Activated naive CD4-positive, alpha-beta T cell treated with anti-CD3 and anti-CD28 coated beads for 36 hours (primary cell): ENCODE results near the gene SSR3. TPM values are rescaled to one million over a fixed set of nuclear protein-coding genes. Genes with fewer than 3 reads are reported as not detected.

Source experiments
- CTCF ChIA-PET: fragments of 350-600 bp; sonication (Branson Sonifier 250); formaldehyde crosslinking; loops from one replicate; lab custom pipeline; 2021; ENCODE audit warnings: antibody characterized with exemption; lab: Charles Lee
- DNase-seq: peaks from one replicate; pipeline ENCODE4 v3.0.0-alpha.2; 2020
- H3K27ac Mint-ChIP-seq: one replicate; pipeline ENCODE4 v1.8.0; 2021; ENCODE audit warnings: mild to moderate bottlenecking, mixed read lengths
- H3K27me3 Mint-ChIP-seq: one replicate; pipeline ENCODE4 v1.8.0; 2021; ENCODE audit warnings: low read depth, mixed read lengths
- H3K36me3 Mint-ChIP-seq: one replicate; pipeline ENCODE4 v1.8.0; 2021; ENCODE audit warnings: low read depth, mixed read lengths
- H3K4me1 Mint-ChIP-seq: one replicate; pipeline ENCODE4 v1.8.0; 2021; ENCODE audit warnings: low read depth, mixed read lengths
- H3K4me3 Mint-ChIP-seq: one replicate; pipeline ENCODE4 v1.8.0; 2021; ENCODE audit warnings: mild to moderate bottlenecking, moderate library complexity, mixed read lengths
- H3K9me3 Mint-ChIP-seq: one replicate; pipeline ENCODE4 v1.8.0; 2021; ENCODE audit warnings: mixed read lengths
- intact Hi-C: fragments of 100-400 bp; cut with micrococcal nuclease; formaldehyde crosslinking; loops from one replicate; pipeline ENCODE4 v1.15.1; 2023
- total RNA-seq, 2 experiments: library from RNA; stranded (reverse); gene quantifications; one replicate each; pipeline ENCODE4 v1.2.3, GENCODE V29; 2021

The SSR3 gene
- total RNA-seq, 2 experiments from 2014 or later = 128 to 138 TPM

- no peaks in the 10 kb centered on the region for H3K9me3 Mint-ChIP-seq
- intact Hi-C loops = no loop called here
- no peak for DNase-seq
- H3K4me1 Mint-ChIP-seq = peaks cover 41% of the 10 kb centered on the region
- H3K4me3 Mint-ChIP-seq = no peak overlapping the region
- H3K36me3 Mint-ChIP-seq = peaks cover 43% of the 10 kb centered on the region
- CTCF ChIA-PET = interaction anchor here (1.7 kb wide), 1 partner anchor 15 kb away, joined by 4 read pairs; no protein-coding TSS in a partner anchor
- H3K27ac Mint-ChIP-seq = no peak overlapping the region
- H3K27me3 Mint-ChIP-seq = no peaks in the 10 kb centered on the region
Observed at GRCh38 chr3:156548041-156548687, 6.8 kb downstream of the SSR3 start.

DNA sequence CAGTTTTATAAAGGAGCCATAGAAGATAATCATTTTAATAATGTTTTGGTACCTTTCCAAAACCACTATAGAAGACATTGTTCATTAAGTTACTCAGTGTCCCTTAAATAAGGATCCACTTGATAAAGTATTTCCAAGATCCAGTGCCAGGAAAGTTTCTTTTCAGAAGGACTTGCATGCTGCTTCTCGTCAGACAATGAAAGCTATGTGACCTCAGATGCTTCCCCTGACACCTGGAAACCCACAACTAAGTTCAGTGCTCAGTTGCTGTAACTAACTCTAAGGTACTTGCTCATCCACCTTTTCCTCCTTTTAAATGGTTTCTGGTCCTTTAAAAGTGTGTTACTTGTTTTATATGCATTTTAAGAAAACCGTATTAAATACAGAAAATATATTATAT, 7.3 kb downstream of the SSR3 start:
- no peak overlapping the region for H3K27ac Mint-ChIP-seq
- no peaks in the 10 kb centered on the region for H3K27me3 Mint-ChIP-seq
- H3K36me3 Mint-ChIP-seq = peaks cover 42% of the 10 kb centered on the region
- no peak for DNase-seq
- no peaks in the 10 kb centered on the region for H3K9me3 Mint-ChIP-seq
- CTCF ChIA-PET = interaction anchor here (1.7 kb wide), 1 partner anchor 15 kb away, joined by 4 read pairs; no protein-coding TSS in a partner anchor
- intact Hi-C loops = no loop called here
- no peak overlapping the region for H3K4me3 Mint-ChIP-seq
- H3K4me1 Mint-ChIP-seq = peaks cover 36% of the 10 kb centered on the region

DNA sequence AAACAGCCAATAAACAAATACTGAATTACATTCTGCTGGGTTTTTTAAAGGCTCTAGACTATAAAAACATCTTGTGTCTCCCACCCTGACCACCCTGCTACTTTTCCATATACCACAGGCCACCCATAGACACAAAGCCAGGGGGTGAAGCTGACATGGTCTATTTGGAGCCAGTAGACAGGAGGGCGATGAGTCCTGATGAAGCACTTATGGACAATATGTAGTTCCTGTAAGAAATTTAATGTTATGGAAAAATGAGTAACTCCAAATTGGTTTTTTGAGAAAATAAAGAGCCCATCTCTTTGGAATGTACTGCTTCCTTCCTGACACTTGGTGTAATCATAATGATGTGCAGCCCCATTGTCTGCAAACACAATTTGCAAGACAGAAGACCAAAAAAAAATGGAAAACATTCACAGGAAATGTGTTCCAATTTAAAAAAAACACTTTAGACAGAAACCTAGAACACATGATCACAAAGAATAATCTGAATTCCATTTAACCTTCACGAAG, 11.8 kb downstream of the SSR3 start:
- Mint-ChIP-seq H3K4me3 (no peak overlapping the region), H3K27me3 (no peaks in the 10 kb centered on the region), H3K4me1 (peaks cover 12% of the 10 kb centered on the region), H3K36me3 (peaks cover 23% of the 10 kb centered on the region), H3K9me3 (no peaks in the 10 kb centered on the region), H3K27ac (no peak overlapping the region)
- no peak for DNase-seq
- CTCF ChIA-PET = interaction anchor here (0.6 to 1.8 kb wide), 9 partner anchors 18 to 594 kb away, joined by 3 to 9 read pairs (median 4); no protein-coding TSS in a partner anchor
- intact Hi-C loops = no loop called here

DNA sequence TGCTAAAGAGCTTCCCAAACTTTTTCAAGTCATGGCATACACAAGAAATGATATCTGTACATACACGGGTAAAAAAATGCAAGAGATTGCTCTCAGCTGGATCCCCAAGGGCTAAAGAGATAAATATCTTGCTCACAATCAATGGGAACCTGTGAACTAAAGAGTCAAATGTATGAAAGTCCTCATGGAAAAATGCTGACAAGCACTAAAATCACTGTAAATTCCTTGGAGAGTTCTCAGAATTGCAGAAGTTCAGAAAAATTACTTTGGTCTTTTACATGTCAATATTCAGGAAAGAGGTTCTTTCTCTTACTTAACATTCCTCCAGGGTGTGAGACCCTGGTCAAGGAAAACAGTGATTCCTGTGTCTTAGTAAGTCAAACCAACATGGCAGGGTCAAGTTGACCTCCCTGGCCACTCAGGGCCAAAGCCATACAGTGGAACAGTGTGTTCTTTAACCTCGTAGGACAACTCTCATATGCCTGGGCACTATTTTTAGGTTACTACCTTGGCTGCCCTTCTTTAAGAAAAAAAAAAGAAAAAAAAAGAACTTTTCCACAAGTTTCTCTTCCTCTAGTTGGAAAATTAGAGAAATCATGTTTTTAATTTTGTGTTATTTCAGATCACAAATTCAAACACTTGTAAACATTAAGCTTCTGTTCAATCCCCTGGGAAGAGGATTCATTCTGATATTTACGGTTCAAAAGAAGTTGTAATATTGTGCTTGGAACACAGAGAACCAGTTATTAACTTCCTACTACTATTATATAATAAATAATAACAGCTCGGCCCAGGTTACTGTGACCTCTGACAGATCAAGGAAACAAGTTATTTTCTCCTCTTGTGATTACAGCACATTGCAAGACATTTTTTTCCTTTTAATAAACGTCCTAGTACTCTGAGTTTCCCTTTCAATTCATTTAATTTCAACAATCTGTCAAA, 12.5 kb downstream of the SSR3 start:
- no peak overlapping the region for H3K27ac Mint-ChIP-seq
- no peaks in the 10 kb centered on the region for H3K27me3 Mint-ChIP-seq
- no peak overlapping the region for H3K4me3 Mint-ChIP-seq
- DNase-seq = no peak
- H3K4me1 Mint-ChIP-seq = peaks cover 12% of the 10 kb centered on the region
- no peaks in the 10 kb centered on the region for H3K9me3 Mint-ChIP-seq
- H3K36me3 Mint-ChIP-seq = peaks cover 22% of the 10 kb centered on the region
- intact Hi-C loops = no loop called here
- CTCF ChIA-PET = interaction anchor here (0.5 to 1.9 kb wide), 9 partner anchors 12 to 562 kb away, joined by 3 to 12 read pairs (median 5); partner anchors contain the start of gene SSR3

DNA sequence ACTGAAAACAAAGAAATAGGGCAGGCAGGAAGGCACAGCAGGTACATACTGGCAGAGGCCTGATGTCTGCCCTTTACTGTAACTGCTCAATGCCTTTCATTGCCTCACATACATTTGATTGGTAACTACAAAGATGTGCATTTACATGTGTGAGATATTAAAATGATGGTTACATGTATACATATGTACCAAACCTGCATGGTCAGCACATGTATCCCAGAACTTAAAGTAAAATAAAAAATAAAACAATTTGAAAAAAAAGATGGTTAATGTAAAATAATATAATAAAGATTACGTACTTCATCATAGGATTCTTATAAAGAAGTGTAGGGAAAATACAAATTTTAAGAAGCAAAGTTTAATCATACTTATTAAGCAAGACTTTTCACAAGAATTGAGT, 15.1 kb downstream of the SSR3 start:
- H3K4me1 Mint-ChIP-seq = peaks cover 4% of the 10 kb centered on the region
- no peak for DNase-seq
- intact Hi-C loops = loop anchor here (2.0 kb wide), 1 partner anchor 31 kb away; no protein-coding TSS in a partner anchor
- CTCF ChIA-PET = interaction anchor here (0.6 kb wide), 1 partner anchor 662 kb away, joined by 3 read pairs; no protein-coding TSS in a partner anchor
- H3K36me3 Mint-ChIP-seq = peaks cover 10% of the 10 kb centered on the region
- H3K27ac Mint-ChIP-seq = no peak overlapping the region
- H3K4me3 Mint-ChIP-seq = no peak overlapping the region
- H3K9me3 Mint-ChIP-seq = no peaks in the 10 kb centered on the region
- no peaks in the 10 kb centered on the region for H3K27me3 Mint-ChIP-seq

DNA sequence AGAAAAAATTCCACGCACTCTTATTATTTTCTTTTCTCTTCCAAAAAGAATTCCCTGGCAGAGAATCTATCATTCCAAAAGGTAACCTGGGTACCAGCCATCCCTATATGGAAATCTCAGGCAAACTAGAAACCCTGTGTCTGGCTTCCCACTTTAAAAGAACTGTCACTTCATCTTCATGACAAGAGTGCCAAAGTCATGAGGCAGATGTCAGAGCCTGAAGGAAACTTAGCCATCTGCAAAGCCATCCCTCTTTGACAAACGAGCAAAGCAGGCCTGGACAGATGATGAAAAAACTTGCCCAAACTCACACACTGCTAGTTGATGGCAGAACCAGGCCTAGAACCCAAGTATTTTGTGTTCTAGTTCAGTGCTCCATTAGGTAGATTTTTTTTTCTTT, 15.9 kb downstream of the SSR3 start:
- CTCF ChIA-PET = interaction anchor here (1.1 kb wide), 1 partner anchor 16 kb away, joined by 3 read pairs; the partner anchor contains the start of gene SSR3
- no peak overlapping the region for H3K27ac Mint-ChIP-seq
- intact Hi-C loops = no loop called here
- no peaks in the 10 kb centered on the region for H3K27me3 Mint-ChIP-seq
- DNase-seq = no peak
- H3K4me1 Mint-ChIP-seq = peaks cover 4% of the 10 kb centered on the region
- H3K4me3 Mint-ChIP-seq = no peak overlapping the region
- no peaks in the 10 kb centered on the region for H3K9me3 Mint-ChIP-seq
- H3K36me3 Mint-ChIP-seq = peaks cover 10% of the 10 kb centered on the region

- DNase-seq = no peak
- CTCF ChIA-PET = no interaction called here
- intact Hi-C loops = no loop called here
- Mint-ChIP-seq H3K9me3 (no peaks in the 10 kb centered on the region), H3K36me3 (peaks cover 12% of the 10 kb centered on the region), H3K27ac (no peak overlapping the region), H3K4me3 (no peak overlapping the region), H3K4me1 (peaks cover 4% of the 10 kb centered on the region), H3K27me3 (no peaks in the 10 kb centered on the region)
Observed at GRCh38 chr3:156536524-156537316, 18.2 kb downstream of the SSR3 start.

- Mint-ChIP-seq H3K4me1 (peaks cover 4% of the 10 kb centered on the region), H3K27ac (no peak overlapping the region), H3K27me3 (no peaks in the 10 kb centered on the region), H3K4me3 (no peak overlapping the region), H3K36me3 (peaks cover 10% of the 10 kb centered on the region), H3K9me3 (no peaks in the 10 kb centered on the region)
- CTCF ChIA-PET = interaction anchor here (0.6 to 1.2 kb wide), 2 partner anchors 380 to 392 kb away, joined by 3 read pairs; no protein-coding TSS in a partner anchor
- no peak for DNase-seq
- intact Hi-C loops = no loop called here
Observed at GRCh38 chr3:156535798-156536197, 19.1 kb downstream of the SSR3 start.

DNA sequence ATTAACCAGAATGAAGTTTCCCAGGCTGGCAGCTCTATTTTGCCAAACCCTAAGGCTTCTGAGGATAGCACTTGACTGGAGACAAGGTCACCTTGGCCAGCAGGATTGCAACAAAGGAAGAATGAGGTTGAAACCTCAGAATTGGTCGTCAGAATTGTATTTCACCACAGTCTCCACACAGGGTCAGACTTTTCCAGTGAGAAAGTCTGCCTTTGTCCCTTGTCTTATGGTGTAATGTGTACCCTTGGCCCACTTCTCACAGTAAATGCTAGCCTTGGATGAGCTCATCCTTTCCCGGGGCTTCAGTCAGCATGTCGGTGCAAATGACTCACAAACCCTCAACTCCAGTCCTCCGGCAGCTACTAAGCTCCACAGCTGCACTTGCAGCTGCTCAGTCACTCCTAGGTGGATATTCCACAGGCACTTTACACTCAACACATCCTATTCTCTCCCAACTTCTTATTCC, 19.7 kb downstream of the SSR3 start:
- intact Hi-C loops = no loop called here
- CTCF ChIA-PET = interaction anchor here (0.6 to 1.2 kb wide), 2 partner anchors 379 to 393 kb away, joined by 3 read pairs; no protein-coding TSS in a partner anchor
- no peak overlapping the region for H3K4me3 Mint-ChIP-seq
- H3K9me3 Mint-ChIP-seq = no peaks in the 10 kb centered on the region
- peaks cover 8% of the 10 kb centered on the region for H3K36me3 Mint-ChIP-seq
- H3K4me1 Mint-ChIP-seq = peaks cover 4% of the 10 kb centered on the region
- DNase-seq = no peak
- no peaks in the 10 kb centered on the region for H3K27me3 Mint-ChIP-seq
- no peak overlapping the region for H3K27ac Mint-ChIP-seq

GRCh38 chr3:156533205-156533604, 21.7 kb downstream of the SSR3 start:
- Mint-ChIP-seq H3K27me3 (no peaks in the 10 kb centered on the region), H3K36me3 (peaks cover 6% of the 10 kb centered on the region), H3K27ac (no peak overlapping the region), H3K4me3 (no peak overlapping the region), H3K9me3 (no peaks in the 10 kb centered on the region), H3K4me1 (peaks cover 4% of the 10 kb centered on the region)
- no peak for DNase-seq
- intact Hi-C loops = no loop called here
- CTCF ChIA-PET = interaction anchor here (0.8 kb wide), 1 partner anchor 8 kb away, joined by 8 read pairs; no protein-coding TSS in a partner anchor

DNA sequence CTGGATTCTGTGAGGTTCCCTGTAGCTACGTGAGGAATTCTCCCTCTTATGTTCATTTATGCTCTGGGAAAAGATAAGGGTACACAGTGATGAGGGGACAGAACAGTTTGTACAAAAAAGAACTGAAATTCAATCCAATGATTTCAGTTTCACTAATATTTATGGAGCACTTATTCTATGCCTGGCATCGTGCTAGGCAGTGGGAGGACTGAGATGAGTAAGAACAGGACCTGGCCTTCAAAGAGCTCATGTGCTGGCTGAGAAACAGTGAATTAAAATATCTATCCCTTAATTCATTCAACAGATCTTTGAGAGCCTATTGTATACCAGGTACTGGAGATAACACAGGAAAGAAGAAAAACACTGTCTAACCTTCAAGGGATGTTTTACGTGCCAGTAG, 22.2 kb downstream of the SSR3 start:
- no peak overlapping the region for H3K4me3 Mint-ChIP-seq
- no peak overlapping the region for H3K27ac Mint-ChIP-seq
- DNase-seq = no peak

More for the DNA sequence above, 22.2 kb downstream of the SSR3 start:
- Mint-ChIP-seq H3K36me3 (peaks cover 6% of the 10 kb centered on the region), H3K27me3 (no peaks in the 10 kb centered on the region), H3K9me3 (no peaks in the 10 kb centered on the region), H3K4me1 (peaks cover 4% of the 10 kb centered on the region)
- CTCF ChIA-PET = interaction anchor here (0.8 kb wide), 1 partner anchor 8 kb away, joined by 8 read pairs; no protein-coding TSS in a partner anchor
- intact Hi-C loops = no loop called here
